ENCODE results near the gene MTRF1L. TPM values are rescaled to one million over a fixed set of nuclear protein-coding genes. Genes with fewer than 3 reads are reported as not detected.

MTRF1L gene
- total and polyA plus RNA-seq, 2 of the 13 experiments (the other 11 are each of a cell fraction or from before 2014, with no cell fraction given), result 17.6 to 28.7 TPM

DNA sequence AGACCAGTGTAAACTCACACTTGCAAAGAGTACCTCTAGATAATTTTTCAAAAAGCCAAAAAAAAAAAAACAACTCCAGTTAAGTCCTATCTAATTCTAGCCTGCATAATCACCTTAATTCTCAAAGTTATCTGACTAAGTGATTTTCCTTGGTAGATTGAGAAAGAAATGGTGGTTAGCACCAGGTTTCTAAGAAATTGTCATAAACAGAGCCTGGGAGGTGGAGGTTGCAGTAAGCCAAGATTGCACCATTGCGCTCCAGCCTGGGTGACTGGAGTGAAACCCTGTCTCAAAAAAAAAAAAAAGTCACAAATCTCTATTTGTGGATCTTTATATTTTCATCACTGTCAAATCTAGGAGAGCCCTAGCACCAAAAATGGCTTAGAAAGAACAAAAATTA lies 28.6 kb downstream of the MTRF1L start:
- Histone ChIP-seq H2AFZ (ENCODE audit: low read length) (no peak overlapping the region), H3K9ac (ENCODE audit: insufficient read depth, low read depth, low read length) (no peak overlapping the region), H3K27ac (ENCODE audit: extremely low read length, insufficient read depth, low read length) (no peak overlapping the region), H3K79me2 (ENCODE audit: insufficient read depth, low read length) (peaks cover 51% of the 10 kb centered on the region), H4K20me1 (ENCODE audit: insufficient read depth, low read length) (peaks cover 9% of the 10 kb centered on the region), H3K4me3 (replicated peaks in 1 of 3; ENCODE audit: insufficient read depth in 1 of 3, low read depth in 2 of 3, low read length in 3 of 3) (no peak overlapping the region), H3K27me3 (ENCODE audit: control insufficient read depth in 1 of 2, insufficient read depth in 2 of 2, low read length in 2 of 2) (no peaks in the 10 kb centered on the region), H3K4me2 (ENCODE audit: low read depth, low read length) (no peak overlapping the region), H3K36me3 (replicated peaks in 1 of 2; ENCODE audit: control insufficient read depth in 1 of 2, insufficient read depth in 2 of 2, low read length in 2 of 2) (peaks cover 16 to 70% of the 10 kb centered on the region in 2 experiments), H3K9me3 (ENCODE audit: low read length) (no peaks in the 10 kb centered on the region), H3K4me1 (ENCODE audit: insufficient read depth, low read length) (peaks cover 53% of the 10 kb centered on the region)
- ChIA-PET CTCF (ENCODE audit: low intra/inter-chr PET ratio, low total read pairs) (no interaction called here), POLR2A (interaction anchor here (1.1 kb wide), 1 partner anchor 9 kb away, joined by 4 read pairs; the partner anchor contains the start of gene FBXO5)
- intact Hi-C loops (cut with micrococcal nuclease; ENCODE audit: unreplicated experiment), result no loop called here
- DNase-seq (ENCODE audit: low spot score), result no peak
- TF ChIP-seq ETV6 (CRISPR knock-in tag; conservative IDR thresholded peaks at IDR 0.05) (no peak), TBP (CRISPR knock-in tag; IDR thresholded peaks at IDR 0.05) (no peak), MED13 (CRISPR knock-in tag; IDR thresholded peaks at IDR 0.05) (no peak), ZNF317 (CRISPR knock-in tag; IDR thresholded peaks at IDR 0.05) (no peak), CHD4 (IDR thresholded peaks at IDR 0.05; ENCODE audit: borderline replicate concordance, low read length) (no peak), MLXIP (CRISPR knock-in tag; IDR thresholded peaks at IDR 0.05; ENCODE audit: borderline replicate concordance) (no peak)
- TF ChIP-seq, protein P1, sequence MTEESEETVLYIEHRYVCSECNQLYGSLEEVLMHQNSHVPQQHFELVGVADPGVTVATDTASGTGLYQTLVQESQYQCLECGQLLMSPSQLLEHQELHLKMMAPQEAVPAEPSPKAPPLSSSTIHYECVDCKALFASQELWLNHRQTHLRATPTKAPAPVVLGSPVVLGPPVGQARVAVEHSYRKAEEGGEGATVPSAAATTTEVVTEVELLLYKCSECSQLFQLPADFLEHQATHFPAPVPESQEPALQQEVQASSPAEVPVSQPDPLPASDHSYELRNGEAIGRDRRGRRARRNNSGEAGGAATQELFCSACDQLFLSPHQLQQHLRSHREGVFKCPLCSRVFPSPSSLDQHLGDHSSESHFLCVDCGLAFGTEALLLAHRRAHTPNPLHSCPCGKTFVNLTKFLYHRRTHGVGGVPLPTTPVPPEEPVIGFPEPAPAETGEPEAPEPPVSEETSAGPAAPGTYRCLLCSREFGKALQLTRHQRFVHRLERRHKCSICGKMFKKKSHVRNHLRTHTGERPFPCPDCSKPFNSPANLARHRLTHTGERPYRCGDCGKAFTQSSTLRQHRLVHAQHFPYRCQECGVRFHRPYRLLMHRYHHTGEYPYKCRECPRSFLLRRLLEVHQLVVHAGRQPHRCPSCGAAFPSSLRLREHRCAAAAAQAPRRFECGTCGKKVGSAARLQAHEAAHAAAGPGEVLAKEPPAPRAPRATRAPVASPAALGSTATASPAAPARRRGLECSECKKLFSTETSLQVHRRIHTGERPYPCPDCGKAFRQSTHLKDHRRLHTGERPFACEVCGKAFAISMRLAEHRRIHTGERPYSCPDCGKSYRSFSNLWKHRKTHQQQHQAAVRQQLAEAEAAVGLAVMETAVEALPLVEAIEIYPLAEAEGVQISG (CRISPR knock-in tag; IDR thresholded peaks at IDR 0.05), result no peak
- ATAC-seq, result no peak
- WGBS (ENCODE audit: low lambda C conversion rate), result 97% methylated on average over 1 of the region's 1 CpG
- no TSS peak for BruUV-seq (replicated peaks)
- FAIRE-seq, result no peak
- in situ Hi-C loops (cut with HindIII; ENCODE audit: extremely low pct_ligation_motif_present, low pct_unique_long_range_greater_than_20kb), result no loop called here

Measured in HepG2 (cell line).